Fibroblast of skin of right biceps (primary cell): ENCODE results near the gene MTF2.

Experiments
- DNase-seq: peaks from one replicate; pipeline ENCODE4 v3.0.0-alpha.2; 2013

Gene MTF2

DNA sequence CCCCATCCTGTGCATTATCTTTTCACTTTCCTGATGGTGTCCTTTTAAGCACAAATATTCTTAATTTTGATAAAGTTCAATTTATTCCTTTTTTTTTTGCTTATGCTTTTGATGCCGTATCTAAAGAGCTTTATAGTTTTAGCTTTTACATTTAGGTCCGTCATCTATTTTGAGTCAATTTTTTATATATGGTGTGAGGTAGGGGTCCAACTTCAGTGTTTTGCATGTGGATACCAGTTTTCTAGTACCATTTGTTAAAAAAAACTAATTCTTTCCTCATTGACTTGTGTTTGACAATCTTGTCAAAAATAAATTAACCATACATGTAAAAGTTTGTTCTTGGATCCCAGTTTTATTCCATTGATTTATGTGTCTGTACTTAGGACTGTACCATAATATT lies 4.9 kb downstream of the MTF2 start:
- no peak for DNase-seq

- no peak for DNase-seq
Measured at GRCh38 chr1:93087532-93087931, 8.4 kb downstream of the MTF2 start.

- peak; percentile 11 for DNase-seq
Measured at GRCh38 chr1:93093332-93094006, 14.4 kb downstream of the MTF2 start.

- no peak for DNase-seq
Measured at GRCh38 chr1:93095804-93096585, 16.9 kb downstream of the MTF2 start.

GRCh38 chr1:93102142-93102541 lies 23.1 kb downstream of the MTF2 start:
- no peak for DNase-seq

DNA sequence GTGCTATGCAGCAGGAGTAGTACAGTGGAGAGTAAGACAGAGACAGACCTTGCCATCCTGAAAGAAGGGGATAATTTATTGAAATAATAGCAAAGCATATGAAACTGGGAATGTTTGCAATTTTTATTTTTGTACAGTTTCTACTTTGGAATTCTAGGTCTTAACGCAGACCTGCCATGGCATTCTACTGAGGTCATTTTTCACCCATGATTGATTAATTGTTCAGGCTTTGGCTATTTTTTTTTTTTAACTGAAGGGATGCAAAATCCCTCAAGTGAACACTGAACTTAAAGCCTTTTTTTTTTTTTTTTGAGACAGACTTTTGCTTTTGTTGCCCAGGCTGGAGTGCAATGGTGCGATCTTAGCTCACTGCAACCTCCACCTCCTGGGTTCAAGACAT lies 27.1 kb downstream of the MTF2 start:
- peak; percentile 10 for DNase-seq

- DNase-seq, result no peak
Measured at GRCh38 chr1:93107395-93107794, 28.3 kb downstream of the MTF2 start.

DNA sequence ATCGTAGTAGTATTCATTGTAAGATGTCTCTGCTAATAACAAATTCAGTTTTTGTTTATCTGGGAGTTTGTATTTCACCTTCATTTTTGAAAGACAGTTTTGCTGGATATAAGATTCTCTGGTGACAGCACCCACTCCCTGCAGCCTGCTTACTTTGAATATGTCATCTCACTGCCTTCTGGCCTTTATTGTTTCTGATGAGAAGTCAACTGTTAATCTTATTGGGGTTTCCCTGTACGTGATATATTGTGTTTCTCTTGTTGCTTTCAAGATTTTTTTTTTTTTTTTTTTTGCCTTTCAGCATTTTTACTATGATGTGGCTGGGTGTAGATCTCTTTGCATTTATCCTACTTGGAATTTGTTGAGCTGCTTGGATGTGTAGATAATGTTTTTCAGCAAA lies 29.3 kb downstream of the MTF2 start:
- DNase-seq, result no peak

DNA sequence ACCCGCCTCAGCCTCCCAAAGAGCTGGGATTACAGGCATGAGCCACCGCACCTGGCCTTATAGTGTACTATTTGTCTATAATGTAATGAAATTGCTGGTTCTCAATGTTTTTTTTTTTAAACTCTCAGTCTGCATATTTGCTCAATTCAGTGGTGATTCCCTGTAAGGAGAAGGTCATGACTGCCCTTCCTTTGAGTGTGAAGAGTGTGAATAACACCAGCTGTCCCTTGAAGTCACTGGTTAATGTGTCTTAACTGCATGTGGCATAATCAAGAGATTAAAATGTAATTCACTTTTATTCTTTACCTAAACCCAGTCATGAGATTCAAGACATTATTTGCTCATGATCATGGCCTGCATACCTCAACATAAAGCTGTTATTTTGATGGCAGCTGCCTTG lies 30.5 kb downstream of the MTF2 start:
- no peak for DNase-seq

DNA sequence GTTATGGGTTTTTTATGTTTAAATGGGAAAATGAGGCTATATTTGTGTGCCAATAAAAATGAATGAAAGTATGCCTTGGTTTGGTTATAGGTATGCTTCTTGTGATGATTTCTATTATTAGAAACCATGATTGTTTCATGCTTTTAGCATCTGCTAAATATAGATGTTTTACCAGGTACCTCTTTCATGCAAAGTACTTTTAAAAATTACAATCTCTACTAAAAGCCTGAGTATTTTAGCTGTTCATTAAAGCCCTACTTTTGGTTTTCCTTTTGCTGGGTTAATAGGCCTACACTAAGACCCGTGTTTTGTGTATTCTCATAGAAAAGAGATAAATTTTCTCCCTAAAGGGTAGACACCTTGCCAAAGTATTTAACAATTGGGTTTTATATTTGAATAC lies 32.0 kb downstream of the MTF2 start:
- DNase-seq, result no peak

DNA sequence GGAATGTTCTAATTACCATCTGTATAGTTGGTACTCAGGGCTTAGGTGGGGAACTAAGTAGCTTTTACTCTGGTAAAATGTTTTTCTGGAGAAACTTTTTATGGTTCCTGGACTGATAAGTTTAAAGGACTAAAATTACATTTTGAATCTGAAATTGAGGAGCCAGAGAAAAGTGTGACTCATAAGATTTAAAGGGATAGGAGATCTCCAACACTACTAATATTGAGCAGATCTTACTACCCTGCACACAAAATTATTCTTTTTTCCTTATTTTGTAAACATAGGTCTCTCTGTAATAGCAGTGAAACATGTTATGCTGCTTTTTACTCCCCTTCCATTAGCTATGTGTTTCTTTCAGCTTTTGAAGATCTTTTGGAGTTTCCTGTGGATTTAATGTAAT lies 32.5 kb downstream of the MTF2 start:
- no peak for DNase-seq

GRCh38 chr1:93113127-93113526 lies 34.0 kb downstream of the MTF2 start:
- no peak for DNase-seq

DNA sequence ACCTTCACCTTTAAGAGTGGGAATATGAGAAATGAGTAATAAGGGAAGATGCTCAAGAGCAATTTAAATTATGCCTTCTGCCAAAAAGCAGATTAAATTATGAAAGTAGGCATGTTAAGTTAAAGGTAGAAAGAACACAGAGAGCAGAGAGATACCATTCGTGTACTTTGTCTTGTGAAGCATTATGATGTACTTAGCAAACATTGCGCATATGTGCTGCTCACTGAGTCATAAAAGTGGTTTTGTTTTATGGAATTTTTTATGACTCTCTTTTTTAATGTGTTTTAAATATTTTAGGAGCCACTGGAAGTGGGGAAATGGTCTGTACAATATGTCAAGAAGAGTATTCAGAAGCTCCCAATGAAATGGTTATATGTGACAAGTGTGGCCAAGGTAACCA lies 35.3 kb downstream of the MTF2 start:
- DNase-seq, result peak; percentile 30

DNA sequence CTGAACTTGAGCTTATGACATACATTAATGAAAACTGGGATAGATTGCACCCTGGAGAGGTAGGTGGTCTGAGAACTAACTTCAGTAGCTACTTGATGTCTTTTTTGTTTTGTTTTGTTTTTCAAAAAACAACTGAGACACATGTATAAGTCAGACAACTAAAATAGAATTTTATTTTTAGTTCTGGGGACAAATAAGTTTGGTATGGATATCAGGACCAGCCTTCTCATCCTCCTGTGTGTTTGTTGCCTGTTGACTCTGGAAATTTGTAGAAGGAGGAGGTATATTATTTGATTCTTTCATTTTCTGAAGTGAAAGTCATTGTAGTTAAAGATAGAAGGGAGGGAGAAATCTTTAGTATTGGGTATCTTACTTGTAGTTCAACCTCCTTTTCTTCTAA lies 41.5 kb downstream of the MTF2 start:
- no peak for DNase-seq

DNA sequence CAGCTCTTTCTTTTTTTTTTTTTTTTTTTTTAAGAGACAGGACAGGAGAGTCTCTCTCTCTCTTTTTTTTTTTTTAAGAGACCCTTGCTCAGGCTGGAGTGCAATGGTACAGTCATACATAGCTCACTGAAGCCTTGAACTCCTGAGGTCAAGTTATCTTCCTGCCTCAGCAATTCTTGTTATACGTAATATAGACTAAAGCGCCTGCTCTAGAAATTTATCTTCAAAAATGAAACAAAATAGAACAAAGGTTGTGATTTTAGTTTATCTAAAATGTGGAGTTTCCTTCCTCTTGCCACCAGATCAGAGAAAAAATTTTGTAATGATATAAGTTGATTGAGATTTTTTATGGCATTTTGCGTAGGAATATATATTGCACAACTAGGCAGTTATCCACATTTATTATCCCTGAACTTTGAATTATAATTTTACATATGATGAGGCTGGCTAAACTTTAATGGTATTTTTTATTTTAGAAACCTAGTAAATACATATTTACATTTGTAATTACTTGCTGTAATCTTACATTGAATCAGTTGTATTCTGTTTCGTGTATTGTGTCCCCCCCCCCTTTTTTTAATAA lies 44.2 kb downstream of the MTF2 start:
- DNase-seq, result no peak

DNA sequence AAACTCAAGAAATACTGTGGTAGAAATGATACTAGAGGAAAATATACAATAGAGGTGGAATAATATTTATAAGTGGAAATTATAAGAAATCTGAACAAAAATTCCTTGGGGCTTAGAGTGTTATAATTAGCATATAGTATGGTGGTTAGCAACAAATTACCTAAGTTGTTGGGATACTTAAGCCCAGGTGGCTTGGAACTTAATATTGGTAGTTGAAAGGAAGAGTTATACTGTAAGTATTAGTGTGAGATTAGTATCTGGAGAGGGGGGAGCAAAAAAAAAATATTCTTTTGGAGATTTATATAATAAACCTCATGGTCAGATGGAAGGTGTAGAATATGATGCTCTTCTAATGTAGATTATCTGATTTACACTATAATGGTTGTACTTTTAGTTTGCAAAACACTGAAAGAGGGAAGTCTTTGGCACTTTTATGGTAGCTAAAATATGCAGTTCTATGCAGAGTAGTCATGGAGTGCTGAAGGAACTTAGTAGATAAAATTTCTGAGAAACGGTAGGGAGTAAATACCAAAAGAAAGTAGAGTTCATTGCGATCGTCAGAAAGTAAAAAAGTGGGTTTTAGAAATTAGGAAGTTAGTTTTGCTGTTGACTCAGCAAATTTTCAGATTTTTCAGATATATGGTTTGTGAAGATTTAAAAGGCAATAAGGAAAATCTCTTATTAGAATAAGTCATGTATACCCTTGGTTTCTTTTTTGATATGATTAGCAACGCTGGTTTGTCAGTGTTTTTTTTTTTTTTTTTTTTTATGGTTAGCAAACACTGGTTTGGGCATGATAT lies 45.7 kb downstream of the MTF2 start:
- no peak for DNase-seq

GRCh38 chr1:93129507-93130099 lies 50.5 kb downstream of the MTF2 start:
- no peak for DNase-seq

DNA sequence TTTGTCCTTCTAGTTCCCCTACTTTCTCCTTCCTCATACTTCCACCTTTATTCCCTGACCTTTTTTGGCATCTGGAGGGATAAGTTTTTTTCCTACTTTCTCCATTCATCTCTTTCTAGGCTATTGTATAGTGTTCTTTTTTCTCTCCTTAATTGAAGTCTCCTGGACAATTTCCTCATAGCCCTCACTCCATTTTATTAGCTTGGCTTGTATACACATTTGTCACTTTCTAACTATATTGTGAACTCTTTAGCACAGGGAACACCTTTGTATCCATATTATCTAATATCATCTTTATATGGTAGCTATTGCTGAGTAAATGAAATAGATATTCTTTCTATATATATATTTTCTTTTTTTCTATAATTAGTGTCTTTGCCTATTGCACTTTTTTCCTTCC lies 53.6 kb downstream of the MTF2 start:
- no peak for DNase-seq

- no peak for DNase-seq
Measured at GRCh38 chr1:93136445-93136844, 57.4 kb downstream of the MTF2 start.

- DNase-seq, result no peak
Measured at GRCh38 chr1:93137604-93138292, 58.7 kb downstream of the MTF2 start.

GRCh38 chr1:93140106-93140505 lies 61.0 kb downstream of the MTF2 start:
- DNase-seq, result no peak

DNA sequence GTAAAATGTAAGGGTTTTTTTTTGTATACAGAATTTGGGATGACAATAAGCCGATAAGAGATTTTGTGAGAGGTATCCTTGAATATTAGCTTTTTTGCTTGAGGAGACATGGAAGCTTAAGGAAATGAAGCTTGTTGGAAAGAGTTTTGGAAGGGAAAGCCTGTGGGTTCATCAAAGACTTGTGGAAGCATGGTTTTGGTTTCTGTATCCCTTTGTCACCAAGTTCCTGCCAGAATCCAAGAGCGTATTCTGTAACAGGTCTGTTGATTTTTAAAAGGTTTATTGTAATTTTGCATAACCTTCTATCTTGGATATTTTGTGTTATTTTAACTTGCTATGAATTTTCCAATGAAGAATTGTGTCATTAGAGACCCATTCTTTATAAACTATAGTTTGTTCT lies 63.1 kb downstream of the MTF2 start:
- DNase-seq, result no peak

DNA sequence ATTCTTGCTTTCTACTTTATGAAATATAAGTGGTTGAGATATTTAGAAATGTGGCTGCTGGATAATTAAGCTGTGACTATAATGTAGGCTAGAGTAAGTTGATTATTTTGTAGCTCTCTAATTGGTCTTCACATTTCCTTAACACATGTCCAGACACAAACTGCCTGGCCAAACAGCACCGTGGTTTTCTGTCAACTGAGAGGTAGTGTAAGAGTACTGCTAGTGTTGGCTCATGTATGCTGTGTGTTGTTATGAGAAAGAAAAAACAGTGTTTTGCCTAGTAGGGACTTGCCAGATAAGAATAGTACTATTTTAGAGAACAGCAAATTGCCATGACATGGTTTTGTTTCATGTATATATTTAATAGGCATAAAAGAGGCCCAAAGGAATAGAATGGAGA lies 64.1 kb downstream of the MTF2 start:
- no peak for DNase-seq
